K562 (cell line): Measurements from ENCODE around the gene SCGB3A2. TPM values are rescaled to one million over a fixed set of nuclear protein-coding genes. Genes with fewer than 3 reads are reported as not detected.

Source experiments
- ATAC-seq: fragments of 200-7000 bp; cut with Tn5 transposase; 3 replicates; pipeline ENCODE4 v1.9.1; 2020; ENCODE audit warnings: moderate library complexity
- BruUV-seq: library from RNA; stranded (reverse); fragments of 400-500 nt; replicated peaks from 2 replicates; lab custom pipeline; 2021; lab: Mats Ljungman, UMichigan
- CTCF ChIA-PET: fragments of 300-600 bp; formaldehyde crosslinking; extraction: SDS; loops from one replicate; lab custom pipeline; 2021; ENCODE audit warnings: low intra/inter-chr PET ratio; lab: Yijun Ruan, JAX
- POLR2A ChIA-PET: fragments of 300-600, 350-650 bp; sonication (Branson Sonifier 250); formaldehyde crosslinking; extraction: SDS; loops from one replicate; lab custom pipeline; 2021; ENCODE audit warnings: antibody characterized with exemption, inconsistent platforms; lab: Yijun Ruan, JAX
- DNase-seq, 4 experiments: peaks; one replicate each; pipeline versions ENCODE4 v3.0.0 to v3.0.0-alpha.2; 2011 to 2018; ENCODE audit warnings: low spot score in 3 of 4, mixed read lengths in 3 of 4; ENCODE audit errors: extremely low read depth in 1 of 4
- FAIRE-seq: peaks from 2 replicates; lab custom pipeline; 2011; peaks lifted over from hg19 to GRCh38; lab: Jason Lieb, UNC
- H2AFZ ChIP-seq: 2 replicates; pipeline ENCODE4 v1.6.0; 2011; ENCODE audit warnings: low read depth, low read length, control low read depth, inconsistent platforms
- H3K27ac ChIP-seq: fragments of 200-600 bp; 3 replicates; pipeline ENCODE4 v1.8.0; 2011; ENCODE audit warnings: low read depth, mild to moderate bottlenecking, control low read depth, inconsistent platforms, low read length, moderate library complexity, mixed read lengths; ENCODE audit errors: extremely low read depth
- H3K27me3 ChIP-seq, 2 experiments: fragments of 300-600 bp in 1 of 2; 2 replicates in 1 of 2; 3 replicates in 1 of 2; pipeline versions ENCODE4 v1.6.0 to v1.8.0; 2011; ENCODE audit warnings: inconsistent platforms in 2 of 2, low read length in 2 of 2, mild to moderate bottlenecking in 1 of 2, mixed read lengths in 1 of 2, moderate library complexity in 1 of 2; ENCODE audit not compliant: control insufficient read depth in 2 of 2, insufficient read depth in 2 of 2
- H3K36me3 ChIP-seq: fragments of 300-600 bp; 3 replicates; pipeline ENCODE4 v1.8.0; 2011; ENCODE audit warnings: mild to moderate bottlenecking, low read length, inconsistent platforms; ENCODE audit not compliant: control insufficient read depth, insufficient read depth
- H3K4me1 ChIP-seq, 2 experiments: fragments of 200-600 bp in 1 of 2; replicated peaks in 1 of 2; 2 replicates in 1 of 2; 3 replicates in 1 of 2; pipeline versions ENCODE4 v1.5.1 to v1.8.0; 2011; ENCODE audit warnings: inconsistent platforms in 2 of 2, low read length in 2 of 2, mild to moderate bottlenecking in 1 of 2, mixed read lengths in 1 of 2, moderate library complexity in 1 of 2; ENCODE audit not compliant: control insufficient read depth in 2 of 2, insufficient read depth in 2 of 2
- H3K4me2 ChIP-seq: 2 replicates; pipeline ENCODE4 v1.6.1; 2011; ENCODE audit warnings: low read length, control low read depth, inconsistent platforms, mixed read lengths; ENCODE audit not compliant: insufficient read depth
- H3K4me3 ChIP-seq: fragments of 200-600 bp; sonication (generic), shearing (Covaris generic); 2 replicates; pipeline ENCODE4 v1.5.1; 2016; ENCODE audit warnings: control low read depth, inconsistent platforms
- H3K79me2 ChIP-seq: fragments of 200-600 bp; 3 replicates; pipeline ENCODE4 v1.8.0; 2011; ENCODE audit warnings: low read length, inconsistent platforms; ENCODE audit not compliant: control insufficient read depth, insufficient read depth
- H3K9ac ChIP-seq, 2 experiments: 2 replicates each; pipeline versions ENCODE4 v1.6.0 to v1.6.1; 2011; ENCODE audit warnings: low read depth in 2 of 2, low read length in 2 of 2, control low read depth in 1 of 2, inconsistent platforms in 1 of 2, mild to moderate bottlenecking in 1 of 2, mixed read lengths in 1 of 2; ENCODE audit not compliant: insufficient read depth in 1 of 2
- H3K9me1 ChIP-seq: one replicate; pipeline ENCODE4 v1.6.0; 2011; ENCODE audit warnings: inconsistent platforms, mild to moderate bottlenecking, low read length, moderate library complexity; ENCODE audit not compliant: control insufficient read depth, insufficient read depth
- H3K9me3 ChIP-seq: replicated peaks from 2 replicates; pipeline ENCODE4 v1.5.1; 2011; ENCODE audit warnings: low read depth, low read length, inconsistent platforms; ENCODE audit not compliant: control insufficient read depth, insufficient read depth
- H4K20me1 ChIP-seq: replicated peaks from 2 replicates; pipeline ENCODE4 v1.6.1; 2011; ENCODE audit warnings: low read length, inconsistent platforms, mixed read lengths; ENCODE audit not compliant: control insufficient read depth, insufficient read depth
- CC2D1A ChIP-seq: fragments of 450-650 bp; IDR thresholded peaks from 2 replicates; pipeline ENCODE4 v1.6.1; 2017; ENCODE audit warnings: mild to moderate bottlenecking
- HNRNPL ChIP-seq: fragments of 200-400 bp; formaldehyde crosslinking; IDR thresholded peaks from 2 replicates; pipeline ENCODE4 v1.6.1; 2017; ENCODE audit warnings: low read depth, mild to moderate bottlenecking, low read length
- SAFB2 ChIP-seq: fragments of 200-400 bp; formaldehyde crosslinking; IDR thresholded peaks from 2 replicates; pipeline ENCODE4 v1.6.1; 2018; ENCODE audit warnings: borderline replicate concordance, low read length, low read depth, moderate library complexity; ENCODE audit not compliant: severe bottlenecking
- TARDBP ChIP-seq: fragments of 450-650 bp; IDR thresholded peaks from 2 replicates; pipeline ENCODE4 v1.6.1; 2016
- ZNF41 ChIP-seq: fragments of 250-450 bp; sonication (Bioruptor Pico); conservative IDR thresholded peaks from 2 replicates; pipeline ENCODE4 v1.4.0; 2020; ENCODE audit warnings: mild to moderate bottlenecking
- ZNF780A ChIP-seq: fragments of 250-450 bp; sonication (Bioruptor Pico); IDR thresholded peaks from 2 replicates; pipeline ENCODE4 v1.5.0; 2021; ENCODE audit warnings: mild to moderate bottlenecking
- WGBS: fragments of 100-300 bp; shearing (Covaris generic); methylation state at CpG from one replicate; pipeline ENCODE4 v1.1.6; 2016; ENCODE audit warnings: low coverage, mixed read lengths; ENCODE audit not compliant: insufficient coverage; ENCODE audit errors: missing lambda C conversion rate; 5-methylcytosine and 5-hydroxymethylcytosine counted together
- in situ Hi-C: fragments of 300-500 bp; cut with MboI; formaldehyde crosslinking; loops from 4 replicates; pipeline ENCODE4 v1.15.0; 2018; ENCODE audit warnings: inconsistent platforms, mixed read lengths
- intact Hi-C: fragments of 100-400 bp; cut with micrococcal nuclease; formaldehyde crosslinking; loops from 2 replicates; pipeline ENCODE4 v1.14.2; 2022
- polyA plus RNA-seq, 8 experiments: library from polyadenylated mRNA; depleted of rRNA in 4 of 8; stranded (reverse) in 5 of 8; unstranded in 3 of 8; fragments of >200 nt; fragmentation: Nextera tagmentation in 2 of 8; fragmentation: Illumina TruSeq in 1 of 8; extraction: Ambion mirVana in 2 of 8; extraction: Trizol in 1 of 8; gene quantifications; 2 replicates each; pipeline versions ENCODE4 v1.2.1 to v1.2.3, GENCODE V29; 2011 to 2014; ENCODE audit warnings: inconsistent platforms in 1 of 8, missing spikeins in 1 of 8
- total RNA-seq, 7 experiments: library from RNA; depleted of rRNA in 6 of 7; stranded (reverse); fragments of >200 nt in 6 of 7; fragmentation: Illumina TruSeq in 2 of 7; extraction: Trizol in 2 of 7; gene quantifications; 2 replicates each; pipeline versions ENCODE4 v1.2.1 to v1.2.3, GENCODE V29; 2011 to 2021; ENCODE audit warnings: low replicate concordance in 1 of 7
- TF ChIP-seq, protein P1 (sequence below): fragments of 250-450 bp; sonication (Bioruptor Pico); IDR thresholded peaks from 2 replicates; pipeline ENCODE4 v1.4.0; 2020; ENCODE audit warnings: mild to moderate bottlenecking, moderate library complexity

Gene SCGB3A2
- total and polyA plus RNA-seq, 9 of the 15 experiments (the other 6 are each of a cell fraction or from before 2014, with no cell fraction given) = 0.35 TPM; not detected in 8

DNA sequence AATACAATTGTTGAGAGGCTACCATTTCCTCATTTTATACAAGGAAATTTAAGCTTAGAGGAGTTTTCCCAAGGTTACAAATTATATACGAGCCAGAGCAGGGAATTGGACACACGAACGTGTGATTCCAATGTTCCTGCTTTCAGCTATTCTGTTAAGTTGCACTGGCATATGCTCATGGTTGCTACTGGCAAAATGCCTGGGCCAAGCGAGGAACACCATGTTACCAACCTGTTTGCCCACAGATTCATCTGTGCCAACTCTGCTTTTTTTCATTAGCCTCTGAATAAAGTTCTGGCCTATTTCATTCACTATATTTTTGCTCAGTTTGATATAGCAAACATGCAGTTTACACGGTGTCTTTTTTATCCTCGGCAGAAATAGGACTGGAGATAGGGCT lies 32.9 kb downstream of the SCGB3A2 start:
- H3K4me1 ChIP-seq = no peaks in the 10 kb centered on the region
- no peaks in the 10 kb centered on the region for H4K20me1 ChIP-seq
- in situ Hi-C loops = no loop called here
- no peaks in the 10 kb centered on the region for H3K27me3 ChIP-seq
- no TSS peak for BruUV-seq
- WGBS = 0% methylated on average over 6 of the region's 6 CpGs
- no peaks in the 10 kb centered on the region for H3K9me1 ChIP-seq
- DNase-seq (no peak), FAIRE-seq (no peak), ATAC-seq (no peak)
- no peaks in the 10 kb centered on the region for H3K36me3 ChIP-seq
- H3K79me2 ChIP-seq = no peaks in the 10 kb centered on the region
- H3K4me2 ChIP-seq = no peak overlapping the region
- H3K9ac ChIP-seq = no peak overlapping the region
- CTCF ChIA-PET = interaction anchor here (0.5 kb wide), 1 partner anchor 129 kb away, joined by 5 read pairs; no protein-coding TSS in a partner anchor
- no peaks in the 10 kb centered on the region for H3K9me3 ChIP-seq
- no peak overlapping the region for H3K27ac ChIP-seq
- H3K4me3 ChIP-seq = no peak overlapping the region
- intact Hi-C loops = no loop called here
- POLR2A ChIA-PET = no interaction called here
- no peak overlapping the region for H2AFZ ChIP-seq
- TF ChIP-seq CC2D1A (no peak), ZNF780A (no peak), SAFB2 (no peak), ZNF41 (CRISPR knock-in tag) (no peak), HNRNPL (no peak), TARDBP (no peak)
- TF ChIP-seq, protein P1, sequence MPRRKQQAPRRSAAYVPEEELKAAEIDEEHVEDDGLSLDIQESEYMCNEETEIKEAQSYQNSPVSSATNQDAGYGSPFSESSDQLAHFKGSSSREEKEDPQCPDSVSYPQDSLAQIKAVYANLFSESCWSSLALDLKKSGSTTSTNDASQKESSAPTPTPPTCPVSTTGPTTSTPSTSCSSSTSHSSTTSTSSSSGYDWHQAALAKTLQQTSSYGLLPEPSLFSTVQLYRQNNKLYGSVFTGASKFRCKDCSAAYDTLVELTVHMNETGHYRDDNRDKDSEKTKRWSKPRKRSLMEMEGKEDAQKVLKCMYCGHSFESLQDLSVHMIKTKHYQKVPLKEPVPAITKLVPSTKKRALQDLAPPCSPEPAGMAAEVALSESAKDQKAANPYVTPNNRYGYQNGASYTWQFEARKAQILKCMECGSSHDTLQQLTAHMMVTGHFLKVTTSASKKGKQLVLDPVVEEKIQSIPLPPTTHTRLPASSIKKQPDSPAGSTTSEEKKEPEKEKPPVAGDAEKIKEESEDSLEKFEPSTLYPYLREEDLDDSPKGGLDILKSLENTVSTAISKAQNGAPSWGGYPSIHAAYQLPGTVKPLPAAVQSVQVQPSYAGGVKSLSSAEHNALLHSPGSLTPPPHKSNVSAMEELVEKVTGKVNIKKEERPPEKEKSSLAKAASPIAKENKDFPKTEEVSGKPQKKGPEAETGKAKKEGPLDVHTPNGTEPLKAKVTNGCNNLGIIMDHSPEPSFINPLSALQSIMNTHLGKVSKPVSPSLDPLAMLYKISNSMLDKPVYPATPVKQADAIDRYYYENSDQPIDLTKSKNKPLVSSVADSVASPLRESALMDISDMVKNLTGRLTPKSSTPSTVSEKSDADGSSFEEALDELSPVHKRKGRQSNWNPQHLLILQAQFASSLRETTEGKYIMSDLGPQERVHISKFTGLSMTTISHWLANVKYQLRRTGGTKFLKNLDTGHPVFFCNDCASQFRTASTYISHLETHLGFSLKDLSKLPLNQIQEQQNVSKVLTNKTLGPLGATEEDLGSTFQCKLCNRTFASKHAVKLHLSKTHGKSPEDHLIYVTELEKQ = no peak
